GM18951 (cell line): ENCODE results near the gene PYGO2.

Source experiments
- POLR2A ChIP-seq: IDR thresholded peaks from 4 replicates; pipeline ENCODE4 v1.6.1; 2011; ENCODE audit warnings: mild to moderate bottlenecking; ENCODE audit not compliant: insufficient read length, insufficient read depth; ENCODE audit errors: extremely low read depth
- in situ Hi-C: fragments of 300-500 bp; cut with MboI; formaldehyde crosslinking; loops from one replicate; pipeline ENCODE4 v1.12.0; 2022; ENCODE audit warnings: low sequenced_read_pairs, mixed read lengths, inconsistent platforms; ENCODE audit not compliant: unreplicated experiment

The PYGO2 gene

GRCh38 chr1:154961207-154962155 lies at the start of gene PYGO2:
Gene PYGO2, minus strand, starts transcription at chr1:154961782. Its CDS starts 206 bp downstream, at chr1:154961576.
- TF ChIP-seq POLR2A: peak; percentile 94
- in situ Hi-C loops: no loop called here

GRCh38 chr1:155011004-155011416 lies 49.4 kb upstream of the PYGO2 start:
- no peak for TF ChIP-seq POLR2A
- in situ Hi-C loops: no loop called here

- in situ Hi-C loops: no loop called here
- no peak for TF ChIP-seq POLR2A
These were observed 48.8 kb upstream of the PYGO2 start for GRCh38 chr1:155010211-155010918.

- in situ Hi-C loops: no loop called here
These were observed 48.2 kb upstream of the PYGO2 start for GRCh38 chr1:155009742-155010141.

GRCh38 chr1:155009221-155009711 lies 47.7 kb upstream of the PYGO2 start:
- TF ChIP-seq POLR2A: no peak
- in situ Hi-C loops: no loop called here

More at GRCh38 chr1:155009742-155010141, 48.2 kb upstream of the PYGO2 start:
- TF ChIP-seq POLR2A: no peak

GRCh38 chr1:155008015-155008941 lies 46.7 kb upstream of the PYGO2 start:
- in situ Hi-C loops: no loop called here
- no peak for TF ChIP-seq POLR2A

GRCh38 chr1:155007251-155007828 lies 45.8 kb upstream of the PYGO2 start:
- TF ChIP-seq POLR2A: no peak
- in situ Hi-C loops: no loop called here

- in situ Hi-C loops: no loop called here
- TF ChIP-seq POLR2A: no peak
These were observed 45.1 kb upstream of the PYGO2 start for GRCh38 chr1:155006601-155007101.

- TF ChIP-seq POLR2A: no peak
- in situ Hi-C loops: no loop called here
These were observed 43.8 kb upstream of the PYGO2 start for GRCh38 chr1:155005076-155006011.

- no peak for TF ChIP-seq POLR2A
- in situ Hi-C loops: no loop called here
These were observed 42.9 kb upstream of the PYGO2 start for GRCh38 chr1:155004352-155005075.
